GM12891 (cell line): Measurements from ENCODE around the gene CCDC83.

ENCODE experiments used
- PAX5 ChIP-seq: IDR thresholded peaks from 2 replicates; pipeline ENCODE4 v1.6.1; 2011; ENCODE audit warnings: low read length, moderate library complexity, mild to moderate bottlenecking; ENCODE audit not compliant: insufficient read depth, severe bottlenecking
- POLR2A ChIP-seq: IDR thresholded peaks from 2 replicates; pipeline ENCODE4 v1.6.1; 2011; ENCODE audit warnings: low read depth, low read length, control low read depth
- POLR2AphosphoS5 ChIP-seq: IDR thresholded peaks from 2 replicates; pipeline ENCODE4 v1.6.1; 2011; ENCODE audit warnings: low read depth, low read length, control low read depth
- POU2F2 ChIP-seq: IDR thresholded peaks from 2 replicates; pipeline ENCODE4 v1.6.1; 2011; ENCODE audit warnings: low read depth, mild to moderate bottlenecking, control low read depth, low read length, moderate library complexity
- SPI1 ChIP-seq: IDR thresholded peaks from 2 replicates; pipeline ENCODE4 v1.6.1; 2011; ENCODE audit warnings: low read depth, low read length, control low read depth
- TAF1 ChIP-seq: IDR thresholded peaks from 2 replicates; pipeline ENCODE4 v1.6.1; 2011; ENCODE audit warnings: low read depth, low read length, control low read depth

- no peak for TF ChIP-seq POLR2A
- no peak for TF ChIP-seq POLR2AphosphoS5
- TF ChIP-seq TAF1, result no peak
- no peak for TF ChIP-seq SPI1
- TF ChIP-seq PAX5, result no peak
- TF ChIP-seq POU2F2, result no peak
Measured at GRCh38 chr11:85822814-85823213, 32.4 kb upstream of the CCDC83 start.
